ENCODE measurements around the gene ACP4.

GRCh38 chr19:50768277-50768676 lies 21.9 kb upstream of the ACP4 start:
- TF ChIP-seq CTCF (optimal IDR thresholded peaks at IDR 0.05 in 1 of 3, IDR thresholded peaks at IDR 0.05 in 1 of 3, conservative IDR thresholded peaks at IDR 0.05 in 1 of 3; ENCODE audit: extremely low read depth in 1 of 3, insufficient read depth in 2 of 3, low read length in 3 of 3) (no peak), EZH2 (IDR thresholded peaks at IDR 0.05; ENCODE audit: low read length) (no peak)

Measured in keratinocyte (primary cell).